GM12878 (cell line): Measurements from ENCODE around the gene A3GALT2. TPM values are rescaled to one million over a fixed set of nuclear protein-coding genes. Genes with fewer than 3 reads are reported as not detected.

Experiments used
- ATAC-seq: fragments of 200-7000 bp; cut with Tn5 transposase; 3 replicates; pipeline ENCODE4 v1.9.1; 2020; ENCODE audit warnings: mild to moderate bottlenecking, moderate library complexity
- BruUV-seq: library from RNA; stranded (reverse); fragments of 400-500 nt; replicated peaks from 2 replicates; lab custom pipeline; 2021; lab: Mats Ljungman, UMichigan
- CTCF ChIA-PET: fragments of 300-600 bp; sonication (Branson Sonifier 250); formaldehyde crosslinking; extraction: SDS; loops from one replicate; lab custom pipeline; 2021; ENCODE audit warnings: inconsistent platforms; lab: Yijun Ruan, JAX
- POLR2A ChIA-PET: fragments of 350-600 bp; formaldehyde crosslinking; extraction: SDS; loops from one replicate; lab custom pipeline; 2021; ENCODE audit warnings: inconsistent platforms; lab: Charles Lee
- RAD21 ChIA-PET: fragments of 300-600 bp; sonication (Branson Sonifier 250); formaldehyde crosslinking; loops from one replicate; lab custom pipeline; 2023; ENCODE audit warnings: antibody characterized with exemption; ENCODE audit not compliant: unreplicated experiment; lab: Charles Lee
- SMC1A ChIA-PET: fragments of 300-600 bp; sonication (Branson Sonifier 250); formaldehyde crosslinking; loops from one replicate; lab custom pipeline; 2023; ENCODE audit not compliant: unreplicated experiment, uncharacterized antibody; lab: Charles Lee
- DNase-seq: peaks from one replicate; pipeline ENCODE4 v3.0.0-alpha.2; 2011; ENCODE audit warnings: low read depth, low spot score
- FAIRE-seq: peaks from 3 replicates; lab custom pipeline; 2011; peaks lifted over from hg19 to GRCh38; lab: Jason Lieb, UNC
- H2AFZ ChIP-seq: 2 replicates; pipeline ENCODE4 v1.6.0; 2011; ENCODE audit warnings: low read depth, low read length, control low read depth; ENCODE audit not compliant: control insufficient read depth
- H3K27ac ChIP-seq: 2 replicates; pipeline ENCODE4 v1.5.1; 2011; ENCODE audit warnings: control low read depth; ENCODE audit not compliant: control insufficient read depth, insufficient read depth
- H3K27me3 ChIP-seq, 2 experiments: replicated peaks in 1 of 2; 2 replicates each; pipeline versions ENCODE4 v1.6.0 to v1.6.1; 2011; ENCODE audit warnings: low read length in 1 of 2; ENCODE audit not compliant: control insufficient read depth in 2 of 2, insufficient read depth in 2 of 2
- H3K36me3 ChIP-seq, 2 experiments: 2 replicates each; pipeline ENCODE4 v1.5.1; 2011; ENCODE audit warnings: low read length in 1 of 2; ENCODE audit not compliant: control insufficient read depth in 2 of 2, insufficient read depth in 2 of 2
- H3K4me1 ChIP-seq: 2 replicates; pipeline ENCODE4 v1.6.1; 2011; ENCODE audit warnings: mild to moderate bottlenecking, low read length, moderate library complexity, mixed read lengths; ENCODE audit not compliant: control insufficient read depth, insufficient read depth
- H3K4me2 ChIP-seq: 2 replicates; pipeline ENCODE4 v1.6.0; 2011; ENCODE audit warnings: control low read depth; ENCODE audit not compliant: control insufficient read depth, insufficient read depth
- H3K4me3 ChIP-seq: fragments of 200-600 bp; sonication (generic); 2 replicates; pipeline ENCODE4 v1.5.1; 2016
- H3K79me2 ChIP-seq: 2 replicates; pipeline ENCODE4 v1.6.0; 2011; ENCODE audit warnings: low read length; ENCODE audit not compliant: control insufficient read depth, insufficient read depth
- H3K9ac ChIP-seq: 2 replicates; pipeline ENCODE4 v1.8.0; 2011; ENCODE audit warnings: low read length, control low read depth, mixed read lengths; ENCODE audit not compliant: control insufficient read depth, insufficient read depth
- H3K9me3 ChIP-seq: replicated peaks from 3 replicates; pipeline ENCODE4 v1.5.1; 2011; ENCODE audit warnings: mild to moderate bottlenecking, low read length; ENCODE audit not compliant: control insufficient read depth, insufficient read depth
- H4K20me1 ChIP-seq: 2 replicates; pipeline ENCODE4 v1.6.0; 2011; ENCODE audit not compliant: control insufficient read depth, insufficient read depth
- ATF7 ChIP-seq: fragments of 450-650 bp; IDR thresholded peaks from 2 replicates; pipeline ENCODE4 v1.6.1; 2016; ENCODE audit warnings: low read depth, mild to moderate bottlenecking
- EP300 ChIP-seq, 2 experiments: fragments of 150-350 bp in 1 of 2; IDR thresholded peaks; 2 replicates each; pipeline ENCODE4 v1.6.1; 2011 to 2012; ENCODE audit warnings: low read depth in 2 of 2, low read length in 2 of 2, borderline replicate concordance in 1 of 2, improper control_type of control experiment in 1 of 2, inconsistent platforms in 1 of 2; ENCODE audit not compliant: control insufficient read depth in 1 of 2
- HDAC6 ChIP-seq: fragments of 200-600 bp; sonication (generic); IDR thresholded peaks from one replicate; pipeline ENCODE4 v1.8.0; 2017; ENCODE audit warnings: antibody characterized with exemption; ENCODE audit not compliant: unreplicated experiment
- IKZF1 ChIP-seq: fragments of 450-650 bp; conservative IDR thresholded peaks from 2 replicates; pipeline ENCODE4 v1.6.1; 2017; ENCODE audit warnings: antibody characterized with exemption, mild to moderate bottlenecking
- MEF2A ChIP-seq: IDR thresholded peaks from 2 replicates; pipeline ENCODE4 v1.6.1; 2011; ENCODE audit warnings: low read depth, mild to moderate bottlenecking, low read length, moderate library complexity; ENCODE audit not compliant: insufficient read depth
- MTA2 ChIP-seq: fragments of 450-650 bp; IDR thresholded peaks from 2 replicates; pipeline ENCODE4 v1.6.1; 2016; ENCODE audit warnings: low read depth, mild to moderate bottlenecking, moderate library complexity
- NBN ChIP-seq: fragments of 450-650 bp; IDR thresholded peaks from 2 replicates; pipeline ENCODE4 v1.6.1; 2016
- POLR2AphosphoS5 ChIP-seq: IDR thresholded peaks from 2 replicates; pipeline ENCODE4 v1.6.1; 2011; ENCODE audit warnings: mild to moderate bottlenecking, low read length, inconsistent platforms
- SMAD5 ChIP-seq: IDR thresholded peaks from 2 replicates; pipeline ENCODE4 v1.6.1; 2016; ENCODE audit warnings: antibody characterized with exemption, low read depth
- SMC3 ChIP-seq: IDR thresholded peaks from 2 replicates; pipeline ENCODE4 v1.6.1; 2011; ENCODE audit warnings: low read length, improper control_type of control experiment, borderline replicate concordance
- SP1 ChIP-seq: IDR thresholded peaks from one replicate; pipeline ENCODE4 v1.6.1; 2011; ENCODE audit warnings: low read depth, low read length
- TCF12 ChIP-seq: IDR thresholded peaks from 2 replicates; pipeline ENCODE4 v1.6.1; 2011; ENCODE audit warnings: low read depth, mild to moderate bottlenecking, low read length
- TCF3 ChIP-seq: IDR thresholded peaks from 2 replicates; pipeline ENCODE4 v1.6.1; 2012; ENCODE audit warnings: low read depth, mild to moderate bottlenecking, low read length, borderline replicate concordance; ENCODE audit not compliant: insufficient read depth
- ZSCAN29 ChIP-seq: fragments of 450-650 bp; IDR thresholded peaks from 2 replicates; pipeline ENCODE4 v1.6.1; 2017; ENCODE audit warnings: mild to moderate bottlenecking, moderate library complexity
- WGBS: methylation state at CpG from one replicate; pipeline ENCODE4 v1.1.6; 2016; ENCODE audit warnings: low lambda C conversion rate; ENCODE audit not compliant: insufficient replicate concordance, insufficient coverage; ENCODE audit errors: missing lambda C conversion rate; 5-methylcytosine and 5-hydroxymethylcytosine counted together
- in situ Hi-C: fragments of 300-500 bp; cut with MboI; formaldehyde crosslinking; loops from 9 replicates; pipeline ENCODE4 v1.14.3; 2018; ENCODE audit warnings: mixed read lengths
- intact Hi-C: fragments of 100-400 bp; cut with micrococcal nuclease; formaldehyde crosslinking; loops from one replicate; pipeline ENCODE4 v1.14.2; 2022; ENCODE audit not compliant: unreplicated experiment
- polyA plus RNA-seq, 11 experiments: library from polyadenylated mRNA; depleted of rRNA in 4 of 11; unstranded in 6 of 11; stranded (reverse) in 5 of 11; fragments of >200 nt; fragmentation: Nextera tagmentation in 4 of 11; fragmentation: Illumina TruSeq in 1 of 11; extraction: Ambion mirVana in 4 of 11; extraction: Trizol in 1 of 11; gene quantifications; 1 replicate in 1 of 11; 2 replicates in 10 of 11; pipeline versions ENCODE4 v1.2.1 to v1.2.3, GENCODE V29; 2011 to 2016; ENCODE audit warnings: inconsistent platforms in 2 of 11, missing spikeins in 2 of 11, low read depth in 1 of 11
- total RNA-seq, 4 experiments: library from RNA; depleted of rRNA in 3 of 4; stranded (reverse); fragments of >200 nt in 3 of 4; fragmentation: Illumina TruSeq in 1 of 4; extraction: Trizol in 1 of 4; gene quantifications; 2 replicates each; pipeline versions ENCODE4 v1.2.1 to v1.2.3, GENCODE V29; 2013 to 2021
- TF ChIP-seq, protein P1 (sequence below): fragments of 450-650 bp; formaldehyde crosslinking; IDR thresholded peaks from 2 replicates; pipeline ENCODE4 v1.5.0; 2022; ENCODE audit warnings: mild to moderate bottlenecking, missing genetic modification characterization

The A3GALT2 gene
- total and polyA plus RNA-seq, 10 of the 15 experiments (the other 5 are each of a cell fraction or from before 2014, with no cell fraction given) = not detected

DNA sequence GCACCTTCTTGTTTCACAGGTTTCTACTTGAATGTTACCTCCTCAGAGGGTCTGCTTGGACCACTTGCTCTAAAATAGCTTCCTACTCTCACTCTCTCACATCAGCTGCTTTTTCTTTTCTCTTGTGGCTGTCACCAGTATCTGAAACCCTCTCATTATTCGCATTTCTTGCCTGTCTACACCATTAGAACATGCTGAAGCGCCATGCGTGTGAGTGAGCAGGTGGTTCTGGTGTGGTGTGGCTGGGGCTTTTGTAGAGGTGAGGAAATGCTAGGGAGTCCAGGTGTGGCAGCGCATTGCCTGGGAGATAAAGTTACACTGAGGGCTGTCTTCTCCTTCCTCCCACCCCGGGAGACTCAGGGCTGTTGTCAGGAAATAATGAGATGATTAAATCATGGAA lies 60.5 kb downstream of the A3GALT2 start:
- WGBS = 83% methylated on average over 5 of the region's 5 CpGs
- no peak for DNase-seq
- no peaks in the 10 kb centered on the region for H3K36me3 ChIP-seq
- in situ Hi-C loops = no loop called here
- TF ChIP-seq ZSCAN29 (peak; percentile 96), SMC3 (no peak), ATF7 (no peak), POLR2AphosphoS5 (no peak), SMAD5 (no peak), SP1 (no peak), TCF3 (peak; percentile 29; the same call in 1 of the 2 replicates), MEF2A (no peak), MTA2 (peak; percentile 44; the same call in 1 of the 2 replicates), HDAC6 (no peak), TCF12 (peak; percentile 66; the same call in 1 of the 2 replicates), EP300 (IDR thresholded peaks at IDR 0.05; ENCODE audit: borderline replicate concordance in 1 of 2, control insufficient read depth in 1 of 2, low read depth in 2 of 2, low read length in 2 of 2) (peak in 1 of 2 experiments; percentile 38; a peak in 1 of 4 replicates), IKZF1 (no peak), NBN (no peak)
- TF ChIP-seq, protein P1, sequence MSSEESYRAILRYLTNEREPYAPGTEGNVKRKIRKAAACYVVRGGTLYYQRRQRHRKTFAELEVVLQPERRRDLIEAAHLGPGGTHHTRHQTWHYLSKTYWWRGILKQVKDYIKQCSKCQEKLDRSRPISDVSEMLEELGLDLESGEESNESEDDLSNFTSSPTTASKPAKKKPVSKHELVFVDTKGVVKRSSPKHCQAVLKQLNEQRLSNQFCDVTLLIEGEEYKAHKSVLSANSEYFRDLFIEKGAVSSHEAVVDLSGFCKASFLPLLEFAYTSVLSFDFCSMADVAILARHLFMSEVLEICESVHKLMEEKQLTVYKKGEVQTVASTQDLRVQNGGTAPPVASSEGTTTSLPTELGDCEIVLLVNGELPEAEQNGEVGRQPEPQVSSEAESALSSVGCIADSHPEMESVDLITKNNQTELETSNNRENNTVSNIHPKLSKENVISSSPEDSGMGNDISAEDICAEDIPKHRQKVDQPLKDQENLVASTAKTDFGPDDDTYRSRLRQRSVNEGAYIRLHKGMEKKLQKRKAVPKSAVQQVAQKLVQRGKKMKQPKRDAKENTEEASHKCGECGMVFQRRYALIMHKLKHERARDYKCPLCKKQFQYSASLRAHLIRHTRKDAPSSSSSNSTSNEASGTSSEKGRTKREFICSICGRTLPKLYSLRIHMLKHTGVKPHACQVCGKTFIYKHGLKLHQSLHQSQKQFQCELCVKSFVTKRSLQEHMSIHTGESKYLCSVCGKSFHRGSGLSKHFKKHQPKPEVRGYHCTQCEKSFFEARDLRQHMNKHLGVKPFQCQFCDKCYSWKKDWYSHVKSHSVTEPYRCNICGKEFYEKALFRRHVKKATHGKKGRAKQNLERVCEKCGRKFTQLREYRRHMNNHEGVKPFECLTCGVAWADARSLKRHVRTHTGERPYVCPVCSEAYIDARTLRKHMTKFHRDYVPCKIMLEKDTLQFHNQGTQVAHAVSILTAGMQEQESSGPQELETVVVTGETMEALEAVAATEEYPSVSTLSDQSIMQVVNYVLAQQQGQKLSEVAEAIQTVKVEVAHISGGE (CRISPR knock-in tag) = no peak
- TF ChIP-seq, all 136 proteins: peak for 5
- ChIA-PET POLR2A (interaction anchor here (1.0 kb wide), 1 partner anchor 91 kb away, joined by 3 read pairs; no protein-coding TSS in a partner anchor), CTCF (interaction anchor here (1.4 to 1.8 kb wide), 3 partner anchors 11 to 211 kb away, joined by 4 to 6 read pairs (median 4); no protein-coding TSS in a partner anchor), RAD21 (interaction anchor here (0.8 kb wide), 1 partner anchor 35 kb away, joined by 3 read pairs; no protein-coding TSS in a partner anchor), SMC1A (interaction anchor here (1.0 to 1.6 kb wide), 5 partner anchors 14 to 211 kb away, joined by 3 to 4 read pairs (median 3); no protein-coding TSS in a partner anchor)
- Histone ChIP-seq H3K27ac (peak overlapping the region; percentile 58), H3K9ac (peak overlapping the region; percentile 43; the same call in 1 of the 2 replicates), H3K4me3 (no peak overlapping the region), H3K4me2 (peak overlapping the region; percentile 89; the same call in 1 of the 2 replicates), H3K27me3 (no peaks in the 10 kb centered on the region), H3K79me2 (peaks cover 30% of the 10 kb centered on the region), H4K20me1 (no peaks in the 10 kb centered on the region), H2AFZ (no peak overlapping the region), H3K9me3 (no peaks in the 10 kb centered on the region), H3K4me1 (peaks cover 29% of the 10 kb centered on the region)
- intact Hi-C loops = no loop called here
- BruUV-seq = no TSS peak
- FAIRE-seq (no peak), ATAC-seq (peak; percentile 31)
